Measurements from ENCODE around the gene AIF1L. TPM values are rescaled to one million over a fixed set of nuclear protein-coding genes. Genes with fewer than 3 reads are reported as not detected.

The AIF1L gene
- total and polyA plus RNA-seq, 2 donors (not counting 1 experiment from before 2014, with no cell fraction given), result not detected

- CTCF ChIA-PET, result interaction anchor here (0.6 kb wide), 1 partner anchor 238 kb away, joined by 3 read pairs; no protein-coding TSS in a partner anchor
- Histone ChIP-seq H3K4me3 (ENCODE audit: control extremely low read depth in 1 of 5, extremely low read depth in 1 of 5, insufficient read depth in 1 of 5, low read depth in 2 of 5, low read length in 4 of 5) (no peak overlapping the region), H3K36me3 (replicated peaks in 1 of 2; ENCODE audit: control extremely low read depth in 1 of 2, control insufficient read depth in 1 of 2, extremely low read depth in 1 of 2, insufficient read depth in 2 of 2, low read length in 1 of 2) (no peaks in the 10 kb centered on the region), H3K9ac (ENCODE audit: low read length) (no peak overlapping the region), H4K20me1 (ENCODE audit: control insufficient read depth, insufficient read depth, low read length, poor library complexity, severe bottlenecking) (no peaks in the 10 kb centered on the region), H3K4me1 (ENCODE audit: control insufficient read depth in 2 of 2, insufficient read depth in 2 of 2, low read length in 2 of 2) (no peaks in the 10 kb centered on the region), H3K4me2 (replicated peaks; ENCODE audit: low read depth, low read length, poor library complexity, severe bottlenecking) (no peak overlapping the region), H3K79me2 (ENCODE audit: control insufficient read depth, insufficient read depth, low read length) (no peaks in the 10 kb centered on the region), H3K9me3 (ENCODE audit: control extremely low read depth in 1 of 3, control insufficient read depth in 2 of 3, insufficient read depth in 1 of 3, low read length in 2 of 3) (no peaks in the 10 kb centered on the region), H3K27ac (ENCODE audit: low read length in 2 of 2) (no peak overlapping the region), H3K27me3 (replicated peaks in 1 of 4; ENCODE audit: control extremely low read depth in 1 of 4, control insufficient read depth in 3 of 4, insufficient read depth in 4 of 4, low read length in 3 of 4) (no peaks in the 10 kb centered on the region), H2AFZ (ENCODE audit: insufficient read depth, low read depth, low read length, poor library complexity, severe bottlenecking) (no peak overlapping the region)
- WGBS (ENCODE audit: insufficient coverage), result 61% methylated on average over 3 of the region's 5 CpGs
- ATAC-seq (ENCODE audit: low read depth) (no peak), DNase-seq (no peak)
- H3K27ac Mint-ChIP-seq, result no peak overlapping the region
- H3K4me1 Mint-ChIP-seq, result no peaks in the 10 kb centered on the region
- no peaks in the 10 kb centered on the region for H3K9me3 Mint-ChIP-seq (ENCODE audit: insufficient read depth)
- intact Hi-C loops (cut with micrococcal nuclease), result no loop called here
- POLR2A ChIA-PET, result no interaction called here
- no peak overlapping the region for H3K4me3 Mint-ChIP-seq
- no peak for TF ChIP-seq EZH2 (IDR thresholded peaks at IDR 0.05; ENCODE audit: borderline replicate concordance, insufficient read depth, low read depth, low read length, poor library complexity, severe bottlenecking)
- TF ChIP-seq, protein P1, sequence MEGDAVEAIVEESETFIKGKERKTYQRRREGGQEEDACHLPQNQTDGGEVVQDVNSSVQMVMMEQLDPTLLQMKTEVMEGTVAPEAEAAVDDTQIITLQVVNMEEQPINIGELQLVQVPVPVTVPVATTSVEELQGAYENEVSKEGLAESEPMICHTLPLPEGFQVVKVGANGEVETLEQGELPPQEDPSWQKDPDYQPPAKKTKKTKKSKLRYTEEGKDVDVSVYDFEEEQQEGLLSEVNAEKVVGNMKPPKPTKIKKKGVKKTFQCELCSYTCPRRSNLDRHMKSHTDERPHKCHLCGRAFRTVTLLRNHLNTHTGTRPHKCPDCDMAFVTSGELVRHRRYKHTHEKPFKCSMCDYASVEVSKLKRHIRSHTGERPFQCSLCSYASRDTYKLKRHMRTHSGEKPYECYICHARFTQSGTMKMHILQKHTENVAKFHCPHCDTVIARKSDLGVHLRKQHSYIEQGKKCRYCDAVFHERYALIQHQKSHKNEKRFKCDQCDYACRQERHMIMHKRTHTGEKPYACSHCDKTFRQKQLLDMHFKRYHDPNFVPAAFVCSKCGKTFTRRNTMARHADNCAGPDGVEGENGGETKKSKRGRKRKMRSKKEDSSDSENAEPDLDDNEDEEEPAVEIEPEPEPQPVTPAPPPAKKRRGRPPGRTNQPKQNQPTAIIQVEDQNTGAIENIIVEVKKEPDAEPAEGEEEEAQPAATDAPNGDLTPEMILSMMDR (IDR thresholded peaks at IDR 0.05), result no peak
- peaks cover 6% of the 10 kb centered on the region for H3K27me3 Mint-ChIP-seq
Measured at GRCh38 chr9:131104016-131104740, 7.8 kb downstream of the AIF1L start.

- TF ChIP-seq EZH2 (IDR thresholded peaks at IDR 0.05; ENCODE audit: borderline replicate concordance, insufficient read depth, low read depth, low read length, poor library complexity, severe bottlenecking), result no peak
- TF ChIP-seq, protein P1 (IDR thresholded peaks at IDR 0.05), result no peak
- H3K27ac Mint-ChIP-seq, result no peak overlapping the region
- Histone ChIP-seq H3K4me2 (replicated peaks; ENCODE audit: low read depth, low read length, poor library complexity, severe bottlenecking) (no peak overlapping the region), H3K4me3 (ENCODE audit: control extremely low read depth in 1 of 5, extremely low read depth in 1 of 5, insufficient read depth in 1 of 5, low read depth in 2 of 5, low read length in 4 of 5) (no peak overlapping the region), H3K79me2 (ENCODE audit: control insufficient read depth, insufficient read depth, low read length) (no peaks in the 10 kb centered on the region), H3K9ac (ENCODE audit: low read length) (no peak overlapping the region), H3K27ac (ENCODE audit: low read length in 2 of 2) (no peak overlapping the region), H3K27me3 (replicated peaks in 1 of 4; ENCODE audit: control extremely low read depth in 1 of 4, control insufficient read depth in 3 of 4, insufficient read depth in 4 of 4, low read length in 3 of 4) (no peaks in the 10 kb centered on the region), H3K9me3 (ENCODE audit: control extremely low read depth in 1 of 3, control insufficient read depth in 2 of 3, insufficient read depth in 1 of 3, low read length in 2 of 3) (no peaks in the 10 kb centered on the region), H3K4me1 (ENCODE audit: control insufficient read depth in 2 of 2, insufficient read depth in 2 of 2, low read length in 2 of 2) (no peaks in the 10 kb centered on the region), H4K20me1 (ENCODE audit: control insufficient read depth, insufficient read depth, low read length, poor library complexity, severe bottlenecking) (no peaks in the 10 kb centered on the region), H3K36me3 (replicated peaks in 1 of 2; ENCODE audit: control extremely low read depth in 1 of 2, control insufficient read depth in 1 of 2, extremely low read depth in 1 of 2, insufficient read depth in 2 of 2, low read length in 1 of 2) (no peaks in the 10 kb centered on the region), H2AFZ (ENCODE audit: insufficient read depth, low read depth, low read length, poor library complexity, severe bottlenecking) (no peak overlapping the region)
- peaks cover 6% of the 10 kb centered on the region for H3K27me3 Mint-ChIP-seq
- no peak overlapping the region for H3K4me3 Mint-ChIP-seq
- ATAC-seq (ENCODE audit: low read depth) (no peak), DNase-seq (no peak)
- intact Hi-C loops (cut with micrococcal nuclease), result no loop called here
- 96% methylated on average over 4 of the region's 8 CpGs for WGBS (ENCODE audit: insufficient coverage)
- no peaks in the 10 kb centered on the region for H3K9me3 Mint-ChIP-seq (ENCODE audit: insufficient read depth)
- H3K4me1 Mint-ChIP-seq, result no peaks in the 10 kb centered on the region
- CTCF ChIA-PET, result no interaction called here
- POLR2A ChIA-PET, result no interaction called here
Measured at GRCh38 chr9:131105952-131106351, 9.6 kb downstream of the AIF1L start.
